ENCODE data around the gene EI24. TPM values are rescaled to one million over a fixed set of nuclear protein-coding genes. Genes with fewer than 3 reads are reported as not detected.

The EI24 gene
- total and polyA plus RNA-seq, 4 donors = 64.9 to 288 (median 203) TPM

DNA sequence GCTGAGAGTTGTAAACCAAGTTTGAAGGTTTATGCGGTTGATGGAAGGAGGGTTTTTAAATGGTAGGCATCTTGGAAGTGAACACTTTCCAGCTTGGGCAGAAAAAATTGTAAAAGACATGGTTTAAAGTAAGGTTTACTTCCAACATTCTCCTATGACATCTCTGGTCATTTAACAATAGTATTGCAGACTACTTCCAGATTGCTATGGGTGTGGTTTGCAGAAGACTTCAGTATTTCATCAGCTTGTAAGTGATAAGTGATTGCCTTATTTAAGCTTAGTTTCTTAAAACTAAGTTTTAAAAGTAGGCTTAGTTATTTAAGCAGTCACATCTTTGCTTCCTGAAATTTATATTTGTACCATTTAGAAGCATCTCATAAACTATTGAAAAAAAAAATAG, 16.2 kb downstream of the EI24 start:
- Histone ChIP-seq H3K36me3 (ENCODE audit: control insufficient read depth in 4 of 4, insufficient read depth in 3 of 4, low read depth in 1 of 4, low read length in 3 of 4) (peaks cover 16 to 38% (median 30%) of the 10 kb centered on the region in 4 donors), H3K27me3 (ENCODE audit: control insufficient read depth in 4 of 4, insufficient read depth in 4 of 4, low read length in 3 of 4) (no peaks in the 10 kb centered on the region), H3K27ac (ENCODE audit: low read depth in 1 of 2, low read length in 2 of 2) (no peak overlapping the region), H3K4me3 (ENCODE audit: low read depth in 1 of 3, low read length in 3 of 3) (no peak overlapping the region), H3K4me1 (ENCODE audit: control insufficient read depth in 4 of 4, insufficient read depth in 4 of 4, low read length in 3 of 4) (no peaks in the 10 kb centered on the region), H3K9me3 (ENCODE audit: control insufficient read depth in 4 of 4, low read length in 3 of 4) (no peaks in the 10 kb centered on the region), H3K9ac (ENCODE audit: low read depth in 1 of 2, low read length in 2 of 2) (no peak overlapping the region)
- 98% methylated on average over 1 of the region's 1 CpG for WGBS
- TF ChIP-seq, protein P1, sequence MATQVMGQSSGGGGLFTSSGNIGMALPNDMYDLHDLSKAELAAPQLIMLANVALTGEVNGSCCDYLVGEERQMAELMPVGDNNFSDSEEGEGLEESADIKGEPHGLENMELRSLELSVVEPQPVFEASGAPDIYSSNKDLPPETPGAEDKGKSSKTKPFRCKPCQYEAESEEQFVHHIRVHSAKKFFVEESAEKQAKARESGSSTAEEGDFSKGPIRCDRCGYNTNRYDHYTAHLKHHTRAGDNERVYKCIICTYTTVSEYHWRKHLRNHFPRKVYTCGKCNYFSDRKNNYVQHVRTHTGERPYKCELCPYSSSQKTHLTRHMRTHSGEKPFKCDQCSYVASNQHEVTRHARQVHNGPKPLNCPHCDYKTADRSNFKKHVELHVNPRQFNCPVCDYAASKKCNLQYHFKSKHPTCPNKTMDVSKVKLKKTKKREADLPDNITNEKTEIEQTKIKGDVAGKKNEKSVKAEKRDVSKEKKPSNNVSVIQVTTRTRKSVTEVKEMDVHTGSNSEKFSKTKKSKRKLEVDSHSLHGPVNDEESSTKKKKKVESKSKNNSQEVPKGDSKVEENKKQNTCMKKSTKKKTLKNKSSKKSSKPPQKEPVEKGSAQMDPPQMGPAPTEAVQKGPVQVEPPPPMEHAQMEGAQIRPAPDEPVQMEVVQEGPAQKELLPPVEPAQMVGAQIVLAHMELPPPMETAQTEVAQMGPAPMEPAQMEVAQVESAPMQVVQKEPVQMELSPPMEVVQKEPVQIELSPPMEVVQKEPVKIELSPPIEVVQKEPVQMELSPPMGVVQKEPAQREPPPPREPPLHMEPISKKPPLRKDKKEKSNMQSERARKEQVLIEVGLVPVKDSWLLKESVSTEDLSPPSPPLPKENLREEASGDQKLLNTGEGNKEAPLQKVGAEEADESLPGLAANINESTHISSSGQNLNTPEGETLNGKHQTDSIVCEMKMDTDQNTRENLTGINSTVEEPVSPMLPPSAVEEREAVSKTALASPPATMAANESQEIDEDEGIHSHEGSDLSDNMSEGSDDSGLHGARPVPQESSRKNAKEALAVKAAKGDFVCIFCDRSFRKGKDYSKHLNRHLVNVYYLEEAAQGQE (IDR thresholded peaks at IDR 0.05) = no peak
- TF ChIP-seq RXRA (IDR thresholded peaks at IDR 0.05) (no peak), NR2F2 (IDR thresholded peaks at IDR 0.05) (no peak), FOXA1 (IDR thresholded peaks at IDR 0.05) (no peak), FOXA2 (IDR thresholded peaks at IDR 0.05) (no peak), EGR1 (IDR thresholded peaks at IDR 0.05; ENCODE audit: low read depth in 2 of 2) (no peak), JUND (IDR thresholded peaks at IDR 0.05) (no peak)
- TF ChIP-seq, protein P2, sequence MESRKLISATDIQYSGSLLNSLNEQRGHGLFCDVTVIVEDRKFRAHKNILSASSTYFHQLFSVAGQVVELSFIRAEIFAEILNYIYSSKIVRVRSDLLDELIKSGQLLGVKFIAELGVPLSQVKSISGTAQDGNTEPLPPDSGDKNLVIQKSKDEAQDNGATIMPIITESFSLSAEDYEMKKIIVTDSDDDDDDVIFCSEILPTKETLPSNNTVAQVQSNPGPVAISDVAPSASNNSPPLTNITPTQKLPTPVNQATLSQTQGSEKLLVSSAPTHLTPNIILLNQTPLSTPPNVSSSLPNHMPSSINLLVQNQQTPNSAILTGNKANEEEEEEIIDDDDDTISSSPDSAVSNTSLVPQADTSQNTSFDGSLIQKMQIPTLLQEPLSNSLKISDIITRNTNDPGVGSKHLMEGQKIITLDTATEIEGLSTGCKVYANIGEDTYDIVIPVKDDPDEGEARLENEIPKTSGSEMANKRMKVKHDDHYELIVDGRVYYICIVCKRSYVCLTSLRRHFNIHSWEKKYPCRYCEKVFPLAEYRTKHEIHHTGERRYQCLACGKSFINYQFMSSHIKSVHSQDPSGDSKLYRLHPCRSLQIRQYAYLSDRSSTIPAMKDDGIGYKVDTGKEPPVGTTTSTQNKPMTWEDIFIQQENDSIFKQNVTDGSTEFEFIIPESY (IDR thresholded peaks at IDR 0.05) = no peak
- no peak for DNase-seq (ENCODE audit: low spot score)

DNA sequence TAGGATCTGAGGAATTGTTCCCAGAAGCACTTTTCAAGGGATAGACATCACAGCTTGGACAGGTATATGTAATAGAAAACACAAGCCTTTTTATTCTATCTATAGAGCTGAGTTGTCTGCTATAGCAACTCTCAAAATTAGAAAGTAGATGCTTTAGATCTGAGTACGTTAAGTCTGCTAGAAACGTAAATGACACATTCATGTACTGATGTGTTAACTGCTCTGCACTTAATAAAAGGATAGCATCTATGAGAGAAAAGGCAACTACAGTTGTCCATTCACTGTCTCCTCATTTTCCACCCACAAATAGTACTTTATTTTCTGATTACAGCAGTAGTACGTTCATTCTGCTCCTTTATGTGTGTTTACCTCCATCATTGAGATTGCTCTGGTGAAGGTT, 17.3 kb downstream of the EI24 start:
- Histone ChIP-seq H3K9me3 (ENCODE audit: control insufficient read depth in 4 of 4, low read length in 3 of 4) (no peaks in the 10 kb centered on the region), H3K27ac (ENCODE audit: low read depth in 1 of 2, low read length in 2 of 2) (no peak overlapping the region), H3K4me3 (ENCODE audit: low read depth in 1 of 3, low read length in 3 of 3) (no peak overlapping the region), H3K27me3 (ENCODE audit: control insufficient read depth in 4 of 4, insufficient read depth in 4 of 4, low read length in 3 of 4) (no peaks in the 10 kb centered on the region), H3K9ac (ENCODE audit: low read depth in 1 of 2, low read length in 2 of 2) (no peak overlapping the region), H3K4me1 (ENCODE audit: control insufficient read depth in 4 of 4, insufficient read depth in 4 of 4, low read length in 3 of 4) (peaks cover 0 to 4% (median 1%) of the 10 kb centered on the region in 4 donors), H3K36me3 (ENCODE audit: control insufficient read depth in 4 of 4, insufficient read depth in 3 of 4, low read depth in 1 of 4, low read length in 3 of 4) (peaks cover 14 to 31% (median 27%) of the 10 kb centered on the region in 4 donors)
- no peak for TF ChIP-seq RAD21 (IDR thresholded peaks at IDR 0.05)
- DNase-seq (ENCODE audit: low spot score) = no peak
- WGBS = 85% methylated on average over 3 of the region's 3 CpGs

DNA sequence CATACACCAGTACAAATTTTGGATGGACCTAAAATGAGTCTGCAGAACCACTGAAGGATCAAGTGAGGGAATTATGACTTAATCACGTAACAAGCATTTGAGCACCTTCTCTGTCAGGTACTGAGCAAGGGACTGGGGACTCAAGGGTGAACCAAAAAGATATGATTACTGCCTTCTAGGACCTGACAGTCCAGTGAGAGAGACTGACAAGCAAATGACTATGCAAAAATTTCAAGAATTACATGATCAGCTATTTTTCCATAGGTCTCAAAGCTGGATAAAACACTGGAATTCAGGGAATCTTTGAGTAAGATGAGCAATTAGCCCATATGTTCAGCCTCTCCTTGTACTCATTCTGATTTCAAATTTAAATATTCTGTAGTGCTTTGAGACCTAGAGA, 18.2 kb downstream of the EI24 start:
- H3K4me3 ChIP-seq (ENCODE audit: low read depth in 1 of 3, low read length in 3 of 3) = no peak overlapping the region
- no peak for DNase-seq (ENCODE audit: low spot score)
- peaks cover 14 to 24% (median 21%) of the 10 kb centered on the region in 4 donors for H3K36me3 ChIP-seq (ENCODE audit: control insufficient read depth in 4 of 4, insufficient read depth in 3 of 4, low read depth in 1 of 4, low read length in 3 of 4)
- no peak overlapping the region for H3K9ac ChIP-seq (ENCODE audit: low read depth in 1 of 2, low read length in 2 of 2)
- H3K4me1 ChIP-seq (ENCODE audit: control insufficient read depth in 4 of 4, insufficient read depth in 4 of 4, low read length in 3 of 4) = peaks cover 0 to 6% (median 2%) of the 10 kb centered on the region in 4 donors
- no peak for TF ChIP-seq SP1 (IDR thresholded peaks at IDR 0.05)
- no peak for TF ChIP-seq GABPA (IDR thresholded peaks at IDR 0.05 in 1 of 2, conservative IDR thresholded peaks at IDR 0.05 in 1 of 2)
- no peak overlapping the region for H3K27ac ChIP-seq (ENCODE audit: low read depth in 1 of 2, low read length in 2 of 2)
- no peaks in the 10 kb centered on the region for H3K9me3 ChIP-seq (ENCODE audit: control insufficient read depth in 4 of 4, low read length in 3 of 4)
- no peaks in the 10 kb centered on the region for H3K27me3 ChIP-seq (ENCODE audit: control insufficient read depth in 4 of 4, insufficient read depth in 4 of 4, low read length in 3 of 4)
- WGBS = 99% methylated on average over 1 of the region's 1 CpG

Data from liver (tissue), 9 donors.